ENCODE data around the gene AVEN. TPM values are rescaled to one million over a fixed set of nuclear protein-coding genes. Genes with fewer than 3 reads are reported as not detected.
A peak's percentile ranks its signal among the peaks of the same experiment; 100 is the strongest.

AVEN gene
- total RNA-seq, 3 donors from 2014 or later (not counting 1 experiment from before 2014, with no cell fraction given): 9.8 to 11.8 (median 9.9) TPM

- Mint-ChIP-seq H3K27ac (peak overlapping the region; percentile 44 to 85), H3K9me3 (no peaks in the 10 kb centered on the region), H3K4me3 (peak overlapping the region; percentile 77), H3K4me1 (peaks cover 9 to 24% of the 10 kb centered on the region in 2 donors), H3K27me3 (ENCODE audit: low read depth in 2 of 2) (no peaks in the 10 kb centered on the region), H3K36me3 (no peaks in the 10 kb centered on the region)
- 39% methylated on average over 16 of the region's 16 CpGs for WGBS (ENCODE audit: insufficient coverage)
- no peaks in the 10 kb centered on the region for H3K9me3 ChIP-seq (ENCODE audit: control insufficient read depth, insufficient read depth, low read length)
- H3K4me3 ChIP-seq (ENCODE audit: low read length): no peak overlapping the region
- H3K36me3 ChIP-seq (ENCODE audit: control insufficient read depth, insufficient read depth, low read length): no peaks in the 10 kb centered on the region
- DNase-seq (peak; percentile 21 to 57), ATAC-seq (peak; percentile 30 to 57 (median 46))
- H3K27me3 ChIP-seq (ENCODE audit: control insufficient read depth, insufficient read depth, low read length): no peaks in the 10 kb centered on the region
- intact Hi-C loops (cut with micrococcal nuclease): no loop called here
- TF ChIP-seq CTCF (IDR thresholded peaks at IDR 0.05): no peak
- H3K27ac ChIP-seq (ENCODE audit: low read length): no peak overlapping the region
- peaks cover 7% of the 10 kb centered on the region for H3K4me1 ChIP-seq (ENCODE audit: control insufficient read depth, insufficient read depth, low read length)
These were observed 20.9 kb downstream of the AVEN start for GRCh38 chr15:34018021-34018645.

GRCh38 chr15:34014556-34014955 lies 24.4 kb downstream of the AVEN start:
- DNase-seq: no peak
- H3K36me3 ChIP-seq (ENCODE audit: control insufficient read depth, insufficient read depth, low read length): no peaks in the 10 kb centered on the region
- H3K27ac ChIP-seq (ENCODE audit: low read length): no peak overlapping the region
- no peak overlapping the region for H3K27ac Mint-ChIP-seq
- H3K4me3 Mint-ChIP-seq: no peak overlapping the region
- WGBS (ENCODE audit: insufficient coverage): 94% methylated on average over 2 of the region's 2 CpGs
- no peak for TF ChIP-seq CTCF (IDR thresholded peaks at IDR 0.05)
- H3K4me1 ChIP-seq (ENCODE audit: control insufficient read depth, insufficient read depth, low read length): peaks cover 7% of the 10 kb centered on the region
- no peaks in the 10 kb centered on the region for H3K9me3 Mint-ChIP-seq
- H3K4me1 Mint-ChIP-seq: peaks cover 9 to 23% of the 10 kb centered on the region in 2 donors
- no peaks in the 10 kb centered on the region for H3K36me3 Mint-ChIP-seq
- no peaks in the 10 kb centered on the region for H3K27me3 Mint-ChIP-seq (ENCODE audit: low read depth in 2 of 2)
- no peaks in the 10 kb centered on the region for H3K27me3 ChIP-seq (ENCODE audit: control insufficient read depth, insufficient read depth, low read length)
- intact Hi-C loops (cut with micrococcal nuclease): no loop called here
- no peak overlapping the region for H3K4me3 ChIP-seq (ENCODE audit: low read length)
- H3K9me3 ChIP-seq (ENCODE audit: control insufficient read depth, insufficient read depth, low read length): no peaks in the 10 kb centered on the region
- ATAC-seq: no peak

GRCh38 chr15:34013746-34014145 lies 25.3 kb downstream of the AVEN start:
- Mint-ChIP-seq H3K27me3 (ENCODE audit: low read depth in 2 of 2) (no peaks in the 10 kb centered on the region), H3K4me3 (no peak overlapping the region), H3K27ac (no peak overlapping the region), H3K36me3 (no peaks in the 10 kb centered on the region), H3K9me3 (no peaks in the 10 kb centered on the region), H3K4me1 (peaks cover 9 to 23% of the 10 kb centered on the region in 2 donors)
- DNase-seq: no peak
- ATAC-seq: no peak
- Histone ChIP-seq H3K27me3 (ENCODE audit: control insufficient read depth, insufficient read depth, low read length) (no peaks in the 10 kb centered on the region), H3K9me3 (ENCODE audit: control insufficient read depth, insufficient read depth, low read length) (no peaks in the 10 kb centered on the region), H3K4me3 (ENCODE audit: low read length) (no peak overlapping the region), H3K4me1 (ENCODE audit: control insufficient read depth, insufficient read depth, low read length) (peaks cover 7% of the 10 kb centered on the region), H3K27ac (ENCODE audit: low read length) (no peak overlapping the region), H3K36me3 (ENCODE audit: control insufficient read depth, insufficient read depth, low read length) (no peaks in the 10 kb centered on the region)
- 93% methylated on average over 9 of the region's 9 CpGs for WGBS (ENCODE audit: insufficient coverage)
- intact Hi-C loops (cut with micrococcal nuclease): no loop called here
- TF ChIP-seq CTCF (IDR thresholded peaks at IDR 0.05): no peak

Data from natural killer cell (primary cell).